HepG2 (cell line): ENCODE results near the gene ZNF684. TPM values are rescaled to one million over a fixed set of nuclear protein-coding genes. Genes with fewer than 3 reads are reported as not detected.

Experiments used
- ATAC-seq: fragments of 200-7000 bp; cut with Tn5 transposase; 3 replicates; pipeline ENCODE4 v1.9.1; 2020; ENCODE audit warnings: mild to moderate bottlenecking, moderate library complexity
- BruUV-seq: library from RNA; stranded (reverse); fragments of 400-500 nt; replicated peaks from 2 replicates; lab custom pipeline; 2021; lab: Mats Ljungman, UMichigan
- CTCF ChIA-PET: fragments of 300-600 bp; formaldehyde crosslinking; extraction: SDS; loops from one replicate; lab custom pipeline; 2021; ENCODE audit warnings: low total read pairs, inconsistent platforms, low intra/inter-chr PET ratio; lab: Yijun Ruan, JAX
- POLR2A ChIA-PET: fragments of 350-600 bp; sonication (Branson Sonifier 250); formaldehyde crosslinking; loops from one replicate; lab custom pipeline; 2020; ENCODE audit warnings: antibody characterized with exemption, inconsistent platforms; lab: Yijun Ruan, JAX
- DNase-seq: peaks from one replicate; pipeline ENCODE4 v3.0.0-alpha.2; 2015; ENCODE audit warnings: low spot score
- FAIRE-seq: peaks from 3 replicates; lab custom pipeline; 2011; peaks lifted over from hg19 to GRCh38; lab: Jason Lieb, UNC
- H2AFZ ChIP-seq: one replicate; pipeline ENCODE4 v1.6.1; 2011; ENCODE audit warnings: low read length, inconsistent platforms
- H3K27ac ChIP-seq: fragments of 300-600 bp; 3 replicates; pipeline ENCODE4 v1.8.0; 2011; ENCODE audit warnings: mixed run types, mild to moderate bottlenecking, mixed read lengths, low read length, inconsistent platforms; ENCODE audit not compliant: insufficient read depth; ENCODE audit errors: extremely low read length
- H3K27me3 ChIP-seq, 2 experiments: fragments of 200-600 bp in 1 of 2; 2 replicates in 1 of 2; 3 replicates in 1 of 2; pipeline versions ENCODE4 v1.6.0 to v1.8.0; 2011; ENCODE audit warnings: low read length in 2 of 2, mild to moderate bottlenecking in 2 of 2, moderate library complexity in 2 of 2, inconsistent platforms in 1 of 2; ENCODE audit not compliant: insufficient read depth in 2 of 2, control insufficient read depth in 1 of 2
- H3K36me3 ChIP-seq, 2 experiments: fragments of 200-600 bp in 1 of 2; replicated peaks in 1 of 2; 2 replicates in 1 of 2; 3 replicates in 1 of 2; pipeline versions ENCODE4 v1.5.1 to v1.8.0; 2011; ENCODE audit warnings: low read length in 2 of 2, inconsistent platforms in 1 of 2; ENCODE audit not compliant: insufficient read depth in 2 of 2, control insufficient read depth in 1 of 2
- H3K4me1 ChIP-seq: 2 replicates; pipeline ENCODE4 v1.5.1; 2012; ENCODE audit warnings: low read length, inconsistent platforms; ENCODE audit not compliant: insufficient read depth
- H3K4me2 ChIP-seq: 2 replicates; pipeline ENCODE4 v1.6.0; 2011; ENCODE audit warnings: low read depth, low read length, inconsistent platforms
- H3K4me3 ChIP-seq, 3 experiments: fragments of 200-600 bp in 1 of 3; sonication (generic), shearing (Covaris generic) in 1 of 3; replicated peaks in 1 of 3; 2 replicates each; pipeline ENCODE4 v1.5.1; 2011 to 2016; ENCODE audit warnings: low read length in 3 of 3, inconsistent platforms in 2 of 3, low read depth in 2 of 3, mild to moderate bottlenecking in 2 of 3, control low read depth in 1 of 3, mixed read lengths in 1 of 3; ENCODE audit not compliant: insufficient read depth in 1 of 3
- H3K79me2 ChIP-seq: one replicate; pipeline ENCODE4 v1.6.1; 2011; ENCODE audit warnings: low read length, inconsistent platforms; ENCODE audit not compliant: insufficient read depth
- H3K9ac ChIP-seq: 2 replicates; pipeline ENCODE4 v1.6.0; 2011; ENCODE audit warnings: mild to moderate bottlenecking, low read depth, low read length, inconsistent platforms; ENCODE audit not compliant: insufficient read depth
- H3K9me3 ChIP-seq: 2 replicates; pipeline ENCODE4 v1.5.1; 2012; ENCODE audit warnings: mild to moderate bottlenecking, low read length
- H4K20me1 ChIP-seq: 2 replicates; pipeline ENCODE4 v1.6.0; 2011; ENCODE audit warnings: inconsistent platforms, mild to moderate bottlenecking, low read length, moderate library complexity; ENCODE audit not compliant: insufficient read depth
- RBFOX2 ChIP-seq: fragments of 200-400 bp; formaldehyde crosslinking; IDR thresholded peaks from 2 replicates; pipeline ENCODE4 v1.6.1; 2017; ENCODE audit warnings: low read depth, mild to moderate bottlenecking, low read length
- SAFB2 ChIP-seq: sonication (generic); formaldehyde crosslinking; IDR thresholded peaks from 2 replicates; pipeline ENCODE4 v1.5.1; 2020; ENCODE audit warnings: missing genetic modification reagents, low read depth, mild to moderate bottlenecking, borderline replicate concordance
- SRF ChIP-seq: IDR thresholded peaks from 2 replicates; pipeline ENCODE4 v1.6.1; 2011; ENCODE audit warnings: mild to moderate bottlenecking, low read depth, low read length, moderate library complexity
- STAT5B ChIP-seq: sonication (generic); formaldehyde crosslinking; IDR thresholded peaks from 2 replicates; pipeline ENCODE4 v1.4.0; 2020; ENCODE audit warnings: missing genetic modification reagents
- TMF1 ChIP-seq: sonication (generic); formaldehyde crosslinking; IDR thresholded peaks from 2 replicates; pipeline ENCODE4 v1.8.1; 2022; ENCODE audit warnings: low read depth, missing genetic modification reagents
- TOPORS ChIP-seq: sonication (generic); formaldehyde crosslinking; IDR thresholded peaks from 2 replicates; pipeline ENCODE4 v1.8.0; 2023; ENCODE audit warnings: mild to moderate bottlenecking, missing genetic modification reagents
- TSC22D2 ChIP-seq: sonication (generic); formaldehyde crosslinking; IDR thresholded peaks from 2 replicates; pipeline ENCODE4 v1.5.1; 2020; ENCODE audit warnings: missing genetic modification reagents, mild to moderate bottlenecking, borderline replicate concordance
- ZNF224 ChIP-seq: sonication (generic); formaldehyde crosslinking; IDR thresholded peaks from 2 replicates; pipeline ENCODE4 v1.5.0; 2020; ENCODE audit warnings: mild to moderate bottlenecking, missing genetic modification reagents
- ZNF335 ChIP-seq: sonication (generic); formaldehyde crosslinking; IDR thresholded peaks from 2 replicates; pipeline ENCODE4 v1.4.0; 2020; ENCODE audit warnings: missing genetic modification reagents
- ZNF383 ChIP-seq: sonication (generic); formaldehyde crosslinking; IDR thresholded peaks from 2 replicates; pipeline ENCODE4 v1.4.0; 2020; ENCODE audit warnings: missing genetic modification reagents, mild to moderate bottlenecking, borderline replicate concordance
- WGBS: methylation state at CpG from one replicate; pipeline ENCODE4 v1.1.6; 2017; ENCODE audit warnings: low lambda C conversion rate; 5-methylcytosine and 5-hydroxymethylcytosine counted together
- in situ Hi-C: cut with HindIII; loops from 2 replicates; pipeline ENCODE4 v1.10.0; 2017; ENCODE audit warnings: low pct_unique_long_range_greater_than_20kb; ENCODE audit not compliant: extremely low pct_ligation_motif_present
- intact Hi-C: fragments of 100-400 bp; cut with micrococcal nuclease; formaldehyde crosslinking; loops from one replicate; pipeline ENCODE4 v1.10.0; 2022; ENCODE audit not compliant: unreplicated experiment
- polyA plus RNA-seq, 8 experiments: library from polyadenylated mRNA; depleted of rRNA in 3 of 8; stranded (reverse) in 7 of 8; unstranded in 1 of 8; fragments of >200 nt; fragmentation: Illumina TruSeq in 4 of 8; extraction: Trizol in 4 of 8; gene quantifications; 2 replicates each; pipeline versions ENCODE4 v1.2.1 to v1.2.3, GENCODE V29; 2011 to 2016; ENCODE audit warnings: low read depth in 4 of 8, missing spikeins in 1 of 8, mixed read lengths in 1 of 8; ENCODE audit not compliant: insufficient read depth in 1 of 8
- total RNA-seq, 5 experiments: library from RNA; depleted of rRNA; stranded (reverse); fragments of >200 nt; fragmentation: Illumina TruSeq; extraction: Trizol; gene quantifications; 2 replicates each; pipeline ENCODE4 v1.2.3, GENCODE V29; 2016; ENCODE audit warnings: low read depth in 1 of 5
- TF ChIP-seq, protein P1 (sequence below), 2 experiments: sonication (generic) in 1 of 2; formaldehyde crosslinking in 1 of 2; IDR thresholded peaks; 2 replicates each; pipeline versions ENCODE4 v1.4.0 to v1.6.1; 2016 to 2020; ENCODE audit warnings: borderline replicate concordance in 1 of 2, low read depth in 1 of 2, mild to moderate bottlenecking in 1 of 2, missing genetic modification reagents in 1 of 2

ZNF684 gene
- total and polyA plus RNA-seq, 2 of the 13 experiments (the other 11 are each of a cell fraction or from before 2014, with no cell fraction given): 6.5 to 15.2 TPM

GRCh38 chr1:40507973-40508372, 23.5 kb upstream of the ZNF684 start:
- Histone ChIP-seq H3K27ac (peak overlapping the region; percentile 76), H3K9me3 (no peaks in the 10 kb centered on the region), H4K20me1 (no peaks in the 10 kb centered on the region), H3K4me3 (peak overlapping the region; percentile 70 to 79 (median 70)), H3K36me3 (peaks cover 0 to 4% of the 10 kb centered on the region in 2 experiments; a peak in 2 of 5 replicates), H3K4me2 (peak overlapping the region; percentile 89), H3K79me2 (peaks cover 39% of the 10 kb centered on the region), H3K9ac (peak overlapping the region; percentile 89), H2AFZ (peak overlapping the region; percentile 47), H3K4me1 (peaks cover 18% of the 10 kb centered on the region), H3K27me3 (no peaks in the 10 kb centered on the region; a peak in 1 of 5 replicates)
- TF ChIP-seq STAT5B (CRISPR knock-in tag) (no peak), TMF1 (0 out of 2 replicates have a peak, but pooled peaks have one; percentile 4), ZNF224 (CRISPR knock-in tag) (0 out of 2 replicates have a peak, but pooled peaks have one; percentile 0)
- DNase-seq: no peak
- POLR2A ChIA-PET: interaction anchor here (0.6 to 2.6 kb wide), 4 partner anchors 9 to 58 kb away, joined by 3 to 27 read pairs (median 4); partner anchors contain the start of genes ZFP69B and ZNF684
- ATAC-seq: no peak
- intact Hi-C loops (no loop called here), in situ Hi-C loops (no loop called here)
- no peak for FAIRE-seq
- CTCF ChIA-PET: no interaction called here
- TSS peak; percentile 85 for BruUV-seq
- WGBS: 52% methylated on average over 6 of the region's 6 CpGs

DNA sequence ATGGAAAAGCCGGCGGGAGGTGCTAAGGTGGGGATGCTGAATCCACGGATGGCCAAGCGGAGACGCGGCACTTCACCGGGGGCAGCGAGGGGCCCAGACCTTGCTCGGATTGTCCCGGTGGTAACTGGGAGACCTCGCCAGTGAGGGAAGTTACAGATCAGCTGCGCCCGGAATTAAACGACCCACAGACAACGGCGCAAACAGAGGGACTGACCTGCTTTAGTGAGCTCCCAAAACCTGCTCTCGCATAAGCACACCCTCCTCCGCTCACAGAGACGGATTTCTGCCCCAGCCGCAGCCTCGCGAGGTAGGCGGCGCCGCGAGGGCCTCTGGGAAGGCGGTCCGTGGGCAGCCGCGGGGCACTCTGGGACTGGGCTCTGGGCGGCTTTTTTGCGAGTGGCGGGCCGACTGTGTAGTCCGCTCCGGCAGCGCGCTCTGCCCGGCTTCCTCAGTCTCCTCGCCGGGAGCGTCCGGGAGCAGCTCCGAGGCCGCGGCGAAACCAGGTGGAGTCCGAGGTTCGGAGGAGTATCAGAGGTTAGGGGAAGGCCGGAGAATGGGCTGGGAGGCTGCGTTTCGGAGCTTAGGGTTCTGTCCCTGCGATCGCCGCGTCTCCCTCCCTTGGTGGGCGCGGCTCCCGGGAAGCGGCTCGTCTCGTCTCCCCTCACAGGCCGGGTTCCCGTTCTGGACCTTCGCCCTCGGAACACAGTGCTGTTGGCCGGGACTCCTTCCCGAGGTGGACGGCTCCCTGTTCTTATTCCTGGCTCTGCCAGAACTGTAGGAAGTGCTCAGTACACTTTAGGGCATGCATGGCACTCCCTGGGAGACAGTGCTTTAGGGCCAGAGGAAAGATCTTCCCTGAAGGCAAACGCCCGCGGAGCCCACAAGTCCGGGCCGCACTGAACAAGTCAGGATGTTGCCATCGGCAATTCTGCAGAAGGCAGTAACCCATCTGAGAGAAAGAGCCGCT, 22.8 kb upstream of the ZNF684 start, which contains the start of gene EXO5:
EXO5 (plus strand) TSS at position 393 of the 967 bp plus-strand sequence. CDS start 5,778 bp downstream, outside the sequence.
- BruUV-seq: TSS peak; percentile 77
- CTCF ChIA-PET: no interaction called here
- Histone ChIP-seq H3K27ac (peak within 1 kb of the TSS; percentile 76), H4K20me1 (no peaks in the 10 kb centered on the region), H3K79me2 (peaks cover 36% of the 10 kb centered on the region), H3K9me3 (no peaks in the 10 kb centered on the region), H3K27me3 (no peaks in the 10 kb centered on the region; a peak in 1 of 5 replicates), H3K4me2 (peak within 1 kb of the TSS; percentile 89), H3K36me3 (peaks cover 0 to 4% of the 10 kb centered on the region in 2 experiments; a peak in 2 of 5 replicates), H2AFZ (peak within 1 kb of the TSS; percentile 80), H3K4me1 (peaks cover 18% of the 10 kb centered on the region), H3K9ac (peak within 1 kb of the TSS; percentile 89), H3K4me3 (peak within 1 kb of the TSS; percentile 70 to 79 (median 70))
- WGBS: 1% methylated on average over 29 of the region's 76 CpGs
- intact Hi-C loops (no loop called here), in situ Hi-C loops (no loop called here)
- POLR2A ChIA-PET: interaction anchor here (0.6 to 2.6 kb wide), 5 partner anchors 8 to 88 kb away, joined by 3 to 27 read pairs (median 4); partner anchors contain the start of genes ZFP69B and ZNF684
- DNase-seq: peak; percentile 58
- peak; percentile 98 for ATAC-seq
- no peak for FAIRE-seq
- peak; percentile 93 for TF ChIP-seq RBFOX2
- no peak for TF ChIP-seq ZNF335 (CRISPR knock-in tag)
- TF ChIP-seq TSC22D2: peak; percentile 85; the same call in 1 of the 2 replicates
- TF ChIP-seq, protein P1, sequence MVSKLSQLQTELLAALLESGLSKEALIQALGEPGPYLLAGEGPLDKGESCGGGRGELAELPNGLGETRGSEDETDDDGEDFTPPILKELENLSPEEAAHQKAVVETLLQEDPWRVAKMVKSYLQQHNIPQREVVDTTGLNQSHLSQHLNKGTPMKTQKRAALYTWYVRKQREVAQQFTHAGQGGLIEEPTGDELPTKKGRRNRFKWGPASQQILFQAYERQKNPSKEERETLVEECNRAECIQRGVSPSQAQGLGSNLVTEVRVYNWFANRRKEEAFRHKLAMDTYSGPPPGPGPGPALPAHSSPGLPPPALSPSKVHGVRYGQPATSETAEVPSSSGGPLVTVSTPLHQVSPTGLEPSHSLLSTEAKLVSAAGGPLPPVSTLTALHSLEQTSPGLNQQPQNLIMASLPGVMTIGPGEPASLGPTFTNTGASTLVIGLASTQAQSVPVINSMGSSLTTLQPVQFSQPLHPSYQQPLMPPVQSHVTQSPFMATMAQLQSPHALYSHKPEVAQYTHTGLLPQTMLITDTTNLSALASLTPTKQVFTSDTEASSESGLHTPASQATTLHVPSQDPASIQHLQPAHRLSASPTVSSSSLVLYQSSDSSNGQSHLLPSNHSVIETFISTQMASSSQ (IDR thresholded peaks at IDR 0.05; ENCODE audit: low read depth): no peak
- TF ChIP-seq, protein P1 (CRISPR knock-in tag; IDR thresholded peaks at IDR 0.05; ENCODE audit: borderline replicate concordance): peak; percentile 50; the same call in 1 of the 2 replicates
- peak; percentile 72; the same call in 1 of the 2 replicates for TF ChIP-seq SAFB2 (CRISPR knock-in tag)
- no peak for TF ChIP-seq SRF
- no peak; the same call in 1 of the 2 replicates for TF ChIP-seq TOPORS (CRISPR knock-in tag)
- TF ChIP-seq ZNF383 (CRISPR knock-in tag): peak; percentile 44; the same call in 1 of the 2 replicates
